ENCODE measurements around the gene LEMD3.

LEMD3 gene

DNA sequence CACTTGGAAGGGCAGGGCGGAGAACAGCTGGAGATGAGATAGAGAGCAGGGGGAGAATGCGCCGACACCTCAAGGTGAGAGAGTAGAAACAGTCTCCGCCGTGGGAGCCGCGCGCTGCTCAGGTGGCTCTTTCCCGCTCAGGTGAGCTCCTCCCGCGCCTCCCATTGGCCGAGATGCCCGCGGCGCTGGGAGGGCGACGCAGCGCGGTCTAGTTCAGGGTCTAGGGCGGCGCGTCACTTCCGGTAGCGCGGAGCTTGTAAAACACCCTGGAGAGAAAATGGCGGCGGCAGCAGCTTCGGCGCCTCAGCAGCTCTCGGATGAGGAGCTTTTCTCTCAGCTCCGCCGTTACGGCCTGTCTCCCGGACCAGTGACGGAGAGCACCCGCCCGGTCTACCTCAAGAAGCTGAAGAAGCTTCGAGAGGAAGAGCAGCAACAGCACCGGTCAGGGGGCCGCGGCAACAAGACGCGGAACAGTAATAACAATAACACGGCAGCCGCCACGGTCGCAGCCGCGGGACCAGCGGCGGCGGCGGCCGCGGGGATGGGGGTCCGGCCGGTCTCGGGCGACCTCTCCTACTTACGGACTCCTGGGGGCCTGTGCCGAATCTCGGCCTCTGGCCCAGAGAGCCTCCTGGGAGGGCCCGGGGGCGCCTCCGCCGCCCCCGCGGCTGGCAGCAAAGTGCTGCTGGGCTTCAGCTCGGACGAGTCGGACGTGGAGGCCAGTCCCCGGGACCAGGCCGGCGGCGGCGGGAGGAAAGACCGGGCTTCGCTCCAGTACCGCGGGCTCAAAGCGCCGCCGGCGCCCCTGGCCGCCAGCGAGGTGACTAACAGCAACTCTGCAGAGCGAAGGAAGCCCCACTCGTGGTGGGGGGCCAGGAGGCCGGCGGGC, at the start of gene LEMD3:
TSS of gene LEMD3 (plus strand) at position 264 of the 889 bp plus-strand sequence. CDS start at position 278, 14 bp downstream.
- peak; percentile 92 for DNase-seq

DNA sequence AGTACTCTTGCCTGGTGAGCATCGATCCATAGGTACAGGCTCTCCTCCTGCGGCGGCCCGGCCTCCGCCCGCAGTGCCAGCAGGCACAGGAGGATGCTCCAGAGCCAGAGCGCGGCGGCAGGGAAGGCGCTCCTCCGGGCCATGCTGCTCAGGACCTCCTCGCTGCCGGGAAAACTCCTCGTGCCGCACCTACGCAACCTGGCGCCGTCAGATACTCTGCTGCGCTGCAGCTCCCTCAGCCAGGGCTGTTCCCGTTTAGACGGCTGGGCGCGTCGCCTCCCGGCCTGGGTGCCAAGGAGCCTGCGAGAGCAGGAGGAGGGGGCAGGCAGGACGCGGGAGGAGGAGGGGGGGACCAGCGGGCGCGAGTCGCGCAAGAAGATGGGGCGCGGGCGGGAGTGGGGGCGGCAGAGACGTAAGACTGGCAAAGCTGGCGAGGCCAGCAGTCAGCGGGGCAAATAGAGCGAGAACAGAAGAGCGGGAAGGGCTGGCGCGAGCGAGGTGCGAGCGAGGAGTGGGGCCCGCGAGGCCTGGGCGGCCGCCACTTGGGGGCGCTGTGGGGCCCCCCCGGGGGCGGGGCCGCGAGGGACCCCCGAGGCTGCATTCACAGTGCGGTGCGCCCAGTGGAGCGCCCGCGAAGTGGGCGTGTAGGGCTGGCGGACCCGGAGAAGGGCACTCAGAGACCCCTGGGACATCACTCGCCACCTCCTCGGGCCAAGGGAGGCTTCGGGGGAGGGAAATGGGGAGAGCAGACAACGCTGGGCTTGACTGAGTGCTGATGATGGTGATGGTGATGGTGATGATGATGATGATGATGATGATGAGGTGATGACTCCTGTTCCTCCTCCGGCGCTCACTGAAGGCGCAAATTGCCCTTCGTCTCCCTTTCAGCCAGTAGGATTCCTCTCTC, 48.1 kb upstream of the LEMD3 start, which contains the start of gene WIF1:
TSS of gene WIF1 (minus strand) at position 257 of the 907 bp plus-strand sequence. CDS start at position 143, 114 bp downstream.
- DNase-seq = peak; percentile 13

DNA sequence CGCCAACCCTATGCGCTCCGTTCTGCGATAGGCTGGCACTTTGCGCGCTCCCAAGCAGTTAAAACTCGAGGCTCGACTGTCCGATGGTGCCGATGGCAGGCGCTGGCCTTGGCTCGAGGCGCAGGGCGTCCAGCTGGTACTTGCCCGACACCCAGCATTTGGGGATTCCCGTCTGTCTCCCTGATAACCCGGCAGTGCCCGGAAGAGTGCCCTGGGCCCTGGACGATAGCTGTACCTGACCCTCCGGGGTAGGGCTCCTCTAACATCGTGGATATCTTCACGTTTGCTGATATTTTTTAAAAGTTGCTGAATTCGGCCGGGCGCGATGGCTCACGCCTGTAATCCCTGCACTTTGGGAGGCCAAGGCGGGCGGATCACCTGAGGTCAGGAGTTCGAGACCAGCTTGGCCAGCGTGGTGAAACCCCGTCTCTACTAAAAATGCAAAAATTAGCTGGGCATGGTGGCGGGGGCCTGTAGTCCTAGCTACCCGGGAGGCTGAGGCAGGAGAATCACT, 47.4 kb upstream of the LEMD3 start:
- no peak for DNase-seq

DNA sequence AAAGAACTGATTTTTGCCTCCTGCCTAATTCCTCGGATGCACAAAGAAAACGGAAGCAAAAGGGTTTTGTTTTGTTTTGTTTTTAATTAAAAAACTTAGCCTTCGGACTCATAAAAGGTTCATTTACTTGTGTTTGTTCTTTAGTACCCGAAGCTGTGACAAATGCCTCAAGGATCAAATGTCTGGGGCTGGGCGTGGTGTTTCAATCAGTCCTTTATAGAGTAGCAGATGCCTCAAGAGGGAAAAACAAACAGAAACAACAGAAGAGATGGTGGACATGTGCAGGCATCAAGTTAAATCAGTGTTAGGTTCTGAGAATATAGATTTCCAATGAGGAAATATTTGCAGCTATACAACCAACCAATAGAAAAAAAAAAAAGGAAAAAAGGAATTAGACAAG, 46.7 kb upstream of the LEMD3 start:
- DNase-seq = no peak

DNA sequence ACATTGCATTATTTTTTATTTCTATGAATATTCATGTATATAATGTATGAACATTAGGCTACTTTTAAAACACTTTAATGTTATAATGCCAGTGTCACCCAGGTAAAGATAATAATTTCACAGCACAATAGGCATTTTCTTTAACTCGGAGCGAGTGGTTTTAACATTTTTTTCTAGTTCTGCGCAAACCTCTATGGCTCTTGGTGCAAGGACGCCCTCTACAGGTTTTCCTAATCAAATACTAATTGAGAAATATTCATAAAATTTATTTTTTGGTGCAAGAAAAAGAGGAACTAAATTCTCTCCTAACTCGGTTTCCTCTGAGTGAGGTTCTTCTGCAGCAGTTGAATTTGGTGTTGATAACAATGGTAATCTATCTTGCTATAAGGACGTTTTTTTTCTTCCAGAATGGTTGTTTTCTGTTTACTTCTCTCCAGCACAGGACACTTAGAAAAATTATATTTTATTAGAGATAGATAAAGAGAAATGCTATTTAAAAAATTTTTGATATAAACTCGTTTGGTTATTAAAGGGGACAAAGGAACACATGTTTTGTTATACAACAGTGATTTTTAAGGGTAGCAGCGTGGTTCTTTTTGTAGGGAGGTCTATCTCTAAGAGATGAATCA, 45.8 kb upstream of the LEMD3 start:
- peak; percentile 7 for DNase-seq

DNA sequence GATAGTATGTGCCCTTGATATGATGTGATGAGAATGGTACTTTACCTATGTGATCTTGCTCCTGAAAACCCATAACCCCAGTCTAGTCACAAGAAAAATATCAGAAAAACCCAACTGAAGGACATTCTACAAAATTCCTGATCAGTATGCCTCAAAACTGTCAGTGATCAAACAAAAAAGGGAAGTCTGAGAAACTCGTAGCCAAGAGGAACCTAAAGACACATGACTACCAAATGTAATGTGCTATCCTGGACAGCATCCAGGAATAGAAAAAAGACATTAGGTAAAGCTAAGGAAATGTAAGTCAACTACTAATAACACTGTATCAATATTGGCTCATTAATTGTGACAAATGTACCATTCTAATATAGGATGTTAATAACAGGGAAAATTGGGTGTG, 44.1 kb upstream of the LEMD3 start:
- no peak for DNase-seq

DNA sequence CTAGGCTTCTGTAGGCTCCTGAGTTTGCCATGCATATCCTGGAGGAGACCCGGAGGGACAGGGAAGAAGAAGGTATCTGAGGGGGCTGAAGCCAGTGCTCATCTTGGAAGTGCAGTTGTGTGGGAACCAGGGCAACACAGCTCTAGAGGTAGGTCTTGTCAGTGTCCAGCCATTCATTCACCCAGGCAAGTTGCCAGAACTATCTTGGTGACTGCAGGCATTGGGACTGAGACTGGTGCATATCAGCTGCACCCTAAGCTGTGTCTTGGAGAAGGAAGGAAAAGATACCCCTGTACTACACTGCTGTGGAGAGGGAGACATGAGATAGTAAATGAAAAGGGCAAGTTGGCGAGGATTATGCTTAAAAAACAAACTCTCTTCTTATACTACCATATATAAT, 43.4 kb upstream of the LEMD3 start:
- DNase-seq = no peak

DNA sequence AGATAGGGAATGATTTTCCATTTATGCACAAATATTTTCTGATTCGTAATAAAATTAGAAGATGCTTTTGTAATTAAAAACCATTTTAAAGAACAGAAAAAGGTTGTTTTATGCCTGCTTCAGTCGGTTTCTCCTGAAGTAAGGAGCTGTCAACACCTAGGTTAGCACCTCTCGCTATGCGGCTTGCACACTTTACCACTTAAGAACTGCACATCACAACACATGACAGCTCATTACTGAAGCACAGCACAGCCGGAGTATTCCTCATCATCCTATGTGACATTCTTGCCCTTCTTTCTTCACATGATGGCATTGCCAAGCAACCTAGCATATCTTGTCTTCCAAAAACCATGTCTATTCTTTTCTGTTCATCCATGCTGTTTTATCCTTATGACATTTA, 42.9 kb upstream of the LEMD3 start:
- no peak for DNase-seq

DNA sequence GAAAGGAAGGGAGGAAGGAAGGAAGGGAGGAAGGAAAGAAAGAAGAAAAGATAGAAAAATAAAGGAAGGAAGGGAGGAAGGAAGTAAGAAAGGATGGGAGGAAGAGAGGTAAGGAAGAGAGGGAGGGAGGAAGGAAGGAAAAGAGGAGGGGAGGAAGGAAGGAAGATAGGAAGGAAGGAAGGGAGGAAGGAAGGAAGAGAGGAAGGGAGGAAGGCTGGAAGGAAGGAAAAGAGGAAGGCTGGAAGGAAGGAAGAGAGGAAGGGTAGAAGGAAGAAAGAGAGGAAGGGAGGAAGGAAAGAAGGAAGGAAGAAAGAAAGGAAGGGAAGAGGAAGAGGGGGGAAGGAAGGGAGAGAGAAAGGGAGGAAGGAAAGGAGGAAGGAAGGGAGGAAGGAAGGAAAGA, 35.5 kb upstream of the LEMD3 start:
- DNase-seq = no peak

DNA sequence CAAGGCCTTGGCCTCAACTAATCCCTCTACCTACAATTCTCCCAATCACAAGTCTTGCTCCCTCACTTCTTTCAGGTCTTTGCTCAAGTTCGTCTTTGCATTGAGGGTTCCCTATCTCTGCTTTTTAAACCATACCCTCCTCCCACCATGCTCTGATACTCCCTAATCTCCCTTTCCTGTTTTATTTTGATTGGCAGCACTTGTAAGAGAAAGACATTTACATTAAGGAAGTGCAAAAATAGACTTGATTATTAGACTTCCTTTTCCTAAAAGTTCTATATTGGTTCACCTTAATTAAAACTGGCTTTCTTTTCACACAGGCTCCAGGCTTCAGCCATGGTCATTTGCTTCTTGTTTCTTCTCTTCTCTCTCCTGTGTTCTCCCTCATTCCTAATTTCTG, 30.0 kb upstream of the LEMD3 start:
- DNase-seq = no peak

DNA sequence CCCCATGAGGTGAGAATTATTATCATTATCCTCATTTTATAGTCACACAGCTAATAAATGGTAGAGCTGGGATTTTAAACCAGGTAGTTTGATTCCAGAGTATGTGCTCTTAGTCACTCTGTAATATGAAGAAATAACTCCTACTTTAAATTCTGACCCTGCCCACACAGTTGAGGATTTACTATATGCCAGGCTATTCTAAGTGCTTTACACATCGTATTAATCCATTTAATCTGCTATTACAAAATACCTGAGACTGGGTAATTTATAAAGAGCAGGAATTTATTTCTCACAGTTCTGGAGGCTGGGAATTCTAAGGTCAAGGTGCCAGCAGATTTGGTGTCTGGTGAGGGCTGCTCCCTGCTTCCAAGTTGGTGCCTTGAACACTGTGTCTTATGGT, 28.6 kb upstream of the LEMD3 start:
- no peak for DNase-seq

DNA sequence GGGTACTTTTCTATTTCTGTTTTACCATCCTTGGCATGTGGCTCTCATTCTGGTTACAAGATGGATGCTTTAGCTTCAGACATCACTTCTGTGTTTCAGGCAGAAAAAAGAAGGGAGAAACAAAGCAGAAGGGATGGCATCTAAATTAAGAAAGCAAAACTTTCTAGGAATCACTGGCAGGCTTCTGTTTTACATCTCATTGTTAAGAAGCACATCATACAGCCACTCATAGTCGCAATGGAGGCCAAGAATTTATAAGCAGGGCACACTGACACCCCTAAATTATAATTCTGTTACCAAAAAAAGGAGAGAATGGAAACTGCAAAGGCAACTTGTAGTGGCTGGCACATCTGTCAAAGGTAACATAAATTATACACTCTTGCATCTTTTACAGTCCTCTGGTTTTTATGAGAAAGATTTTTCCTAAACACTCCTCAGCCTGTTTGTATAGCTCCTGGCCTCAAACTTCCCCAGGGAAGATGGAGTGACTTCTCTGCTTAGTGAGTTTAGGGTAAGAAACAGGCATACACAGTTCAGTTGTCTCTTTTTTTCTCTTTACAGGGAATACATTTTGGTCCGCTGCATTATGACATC, 22.0 kb upstream of the LEMD3 start:
- no peak for DNase-seq

DNA sequence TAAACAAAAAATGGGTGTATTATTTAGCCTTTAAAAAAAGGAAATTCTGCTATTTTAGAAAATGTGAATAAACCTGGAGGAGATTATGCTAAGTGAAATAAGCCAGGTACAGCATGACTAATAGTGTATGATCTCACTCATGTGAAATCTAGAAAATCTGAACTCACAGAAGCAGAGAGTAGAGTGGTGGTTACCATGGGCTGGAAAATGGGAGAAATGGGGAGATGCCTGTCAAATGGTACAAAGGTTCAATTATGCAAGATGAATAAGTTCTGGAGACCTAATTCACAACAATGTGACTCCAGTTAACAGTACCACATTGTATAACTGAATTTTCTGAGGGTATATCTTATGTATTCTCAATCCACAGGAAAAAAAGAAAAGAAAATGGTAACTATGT, 17.4 kb upstream of the LEMD3 start:
- no peak for DNase-seq

DNA sequence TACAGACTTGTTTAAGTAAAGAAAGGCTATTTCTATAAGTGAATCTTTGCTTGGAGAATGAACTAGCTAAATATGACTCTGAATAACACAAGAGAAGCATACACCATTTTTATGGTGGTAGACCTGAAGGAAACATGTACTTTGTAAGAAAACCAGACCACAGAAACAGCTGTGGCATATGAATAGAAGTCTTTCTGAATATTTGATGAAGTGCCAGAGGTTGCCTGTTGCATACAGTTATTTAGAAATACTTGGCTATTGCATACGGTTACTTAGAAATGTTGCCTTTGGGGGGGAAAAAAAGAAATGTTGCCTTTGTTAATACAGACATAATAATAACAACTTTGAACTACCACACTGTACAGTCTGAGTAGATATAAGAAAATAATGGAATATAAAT, 16.8 kb upstream of the LEMD3 start:
- no peak for DNase-seq

DNA sequence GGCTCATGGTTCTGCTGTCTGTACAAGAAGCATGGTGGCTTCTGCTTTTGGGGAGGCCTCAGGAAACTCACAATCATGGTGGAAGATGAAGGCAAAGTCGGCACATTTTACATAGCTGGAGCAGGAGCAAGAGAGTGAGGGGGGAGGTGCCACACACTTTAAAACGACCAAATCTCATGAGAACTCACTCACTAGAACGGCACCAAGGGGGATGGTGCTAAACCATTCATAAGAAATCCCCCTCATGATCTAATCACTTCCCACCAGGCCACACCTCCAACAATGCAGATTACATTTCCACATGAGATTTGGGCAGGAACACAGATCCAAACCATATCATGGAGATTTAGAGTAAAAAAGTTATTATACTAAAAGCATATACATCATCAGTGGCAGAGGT, 13.6 kb upstream of the LEMD3 start:
- DNase-seq = peak; percentile 25

DNA sequence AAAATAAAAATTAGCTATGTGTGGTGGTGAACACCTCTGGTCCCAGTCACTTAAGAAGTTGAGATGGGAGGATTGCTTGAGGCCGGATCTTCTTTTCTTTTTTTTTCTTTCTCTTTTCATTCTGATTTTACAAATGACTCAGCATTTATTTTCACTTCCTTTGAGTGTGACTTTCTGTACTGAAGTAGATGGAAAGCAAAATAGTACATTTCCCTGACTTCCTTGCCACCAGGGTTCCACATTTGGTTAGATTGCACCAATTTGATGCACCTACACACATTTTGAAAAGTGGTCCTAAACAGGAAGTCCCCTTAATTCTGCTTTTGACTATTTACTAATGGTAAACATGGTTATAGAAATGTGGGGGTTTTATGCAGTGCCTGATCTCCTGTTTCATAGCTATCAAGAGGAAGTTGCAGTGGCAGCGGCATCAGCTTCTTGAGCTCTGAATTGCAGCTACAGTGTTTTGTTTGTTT, 13.0 kb upstream of the LEMD3 start:
- DNase-seq = no peak

DNA sequence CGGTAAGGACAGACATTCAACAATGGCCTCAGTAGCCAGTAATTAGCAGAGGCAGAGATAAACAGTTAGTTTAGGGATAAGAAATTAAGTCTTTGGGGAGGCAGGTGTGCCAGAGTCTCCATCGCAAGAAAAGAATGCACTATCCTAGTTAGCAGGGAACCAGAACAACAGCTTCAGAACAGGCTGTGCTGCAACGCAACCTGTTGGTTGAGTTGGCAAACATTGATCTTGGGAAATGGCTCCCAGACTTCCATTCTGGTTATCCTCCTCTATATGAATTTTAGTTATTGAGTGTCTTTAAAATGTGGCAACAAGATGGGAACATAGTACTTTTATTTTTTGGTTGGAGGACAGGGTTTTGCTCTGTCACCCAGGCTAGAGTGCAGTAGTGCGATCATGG, 12.3 kb upstream of the LEMD3 start:
- no peak for DNase-seq

DNA sequence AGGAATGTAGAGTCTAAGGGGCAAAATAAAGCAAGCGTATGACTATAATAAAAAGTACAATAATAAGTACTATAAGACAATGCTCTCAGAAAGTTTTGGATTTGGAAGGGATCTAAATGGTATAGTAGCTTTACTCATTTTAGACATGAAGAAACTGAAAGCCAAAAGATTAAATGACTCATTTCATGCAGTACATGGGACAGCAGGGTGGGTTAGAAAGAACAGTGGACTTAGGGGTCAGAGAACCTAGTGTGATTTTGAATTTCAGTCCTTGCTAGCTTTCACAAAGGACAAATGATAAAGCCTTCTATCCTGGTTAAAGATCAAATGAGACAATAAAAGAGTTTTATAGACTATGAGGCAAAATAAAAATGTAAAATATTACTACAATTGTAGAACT, 6.8 kb upstream of the LEMD3 start:
- no peak for DNase-seq

DNA sequence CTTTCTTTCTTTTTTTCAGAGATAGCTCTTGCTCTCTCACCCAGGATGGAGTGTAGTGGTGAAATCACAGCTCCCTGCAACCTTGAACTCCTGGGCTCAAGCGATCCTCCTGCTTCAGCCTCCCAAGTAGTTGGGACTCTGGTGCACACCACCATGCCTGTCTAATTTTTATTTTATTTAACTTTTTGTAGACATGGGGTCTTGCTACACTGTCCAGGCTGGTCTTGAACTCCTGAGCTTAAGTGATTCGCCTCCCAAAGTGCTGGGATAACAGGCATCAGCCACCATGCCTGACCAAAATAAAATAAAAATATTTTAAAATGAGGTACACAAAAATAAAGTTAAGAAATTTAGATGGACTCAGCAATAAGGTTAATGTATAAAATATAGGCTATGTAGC, 5.1 kb upstream of the LEMD3 start:
- DNase-seq = no peak

DNA sequence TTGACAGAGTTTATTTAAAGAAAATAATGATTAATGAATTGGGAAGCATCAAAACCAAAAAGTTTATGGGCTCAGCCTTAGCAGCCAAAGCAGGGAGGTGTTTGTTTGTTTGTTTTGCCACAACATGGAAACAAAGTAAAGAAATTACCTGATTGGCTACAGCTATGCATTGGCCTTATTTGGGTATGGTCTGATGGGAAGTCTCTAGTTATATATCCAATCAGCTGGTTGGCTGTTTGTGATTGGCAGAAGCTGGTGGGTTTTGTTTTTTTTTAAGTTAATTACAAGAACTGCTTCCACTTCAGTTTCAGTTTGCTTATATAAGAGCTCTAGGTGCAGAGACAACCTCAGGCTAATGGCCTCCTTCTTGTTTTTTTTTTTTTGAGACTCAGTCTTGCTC, 4.6 kb upstream of the LEMD3 start:
- no peak for DNase-seq

DNA sequence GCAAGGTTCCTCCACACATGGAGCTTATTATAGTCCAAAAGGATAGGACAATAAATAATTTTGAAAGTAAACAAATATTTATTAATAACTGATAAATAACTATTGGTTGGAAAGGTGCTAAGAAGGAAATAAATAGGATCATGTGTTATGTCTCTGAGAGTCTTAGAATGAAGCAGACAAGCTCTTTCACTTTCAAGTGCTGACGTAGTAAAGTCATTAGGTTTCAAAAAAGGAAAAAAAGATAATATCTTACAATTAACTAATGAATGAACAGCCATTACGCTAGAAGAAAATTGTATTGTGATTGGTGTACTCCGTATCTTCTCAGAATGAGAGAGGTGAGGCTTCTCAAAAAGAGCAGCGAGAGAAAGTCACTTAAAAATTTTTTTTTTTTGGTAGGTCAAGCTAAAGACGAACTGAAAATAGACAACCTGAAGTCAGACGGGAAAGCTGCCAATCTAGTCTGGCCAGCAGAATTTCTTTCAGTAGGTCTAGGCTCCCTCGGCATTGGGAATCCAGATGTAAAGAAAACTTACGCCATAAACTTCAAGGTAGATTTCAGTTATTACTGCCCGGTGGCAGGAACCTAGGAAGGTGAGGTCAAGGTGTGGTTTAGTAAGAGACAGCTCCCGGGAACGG, 583 bp upstream of the LEMD3 start:
- DNase-seq = no peak
